Measurements from ENCODE around the gene IQCC.

IQCC gene

GRCh38 chr1:32232558-32233304 is 27.3 kb downstream of the IQCC start:
- H3K27me3 ChIP-seq (ENCODE audit: control insufficient read depth, insufficient read depth, low read length): no peaks in the 10 kb centered on the region
- H3K36me3 ChIP-seq (ENCODE audit: insufficient read depth, low read length): peaks cover 36% of the 10 kb centered on the region
- H3K4me1 ChIP-seq (ENCODE audit: control insufficient read depth, insufficient read depth, low read length): peaks cover 21% of the 10 kb centered on the region
- no peak overlapping the region for H3K9ac ChIP-seq (ENCODE audit: low read depth, low read length)
- H3K4me2 ChIP-seq (ENCODE audit: low read length): no peak overlapping the region
- H3K4me3 ChIP-seq (ENCODE audit: low read length): no peak overlapping the region
- H3K9me3 ChIP-seq (replicated peaks; ENCODE audit: low read length): no peaks in the 10 kb centered on the region

GRCh38 chr1:32234792-32235191 is 29.3 kb downstream of the IQCC start:
- H3K9me3 ChIP-seq (replicated peaks; ENCODE audit: low read length): no peaks in the 10 kb centered on the region
- H3K36me3 ChIP-seq (ENCODE audit: insufficient read depth, low read length): peaks cover 19% of the 10 kb centered on the region
- no peak overlapping the region for H3K9ac ChIP-seq (ENCODE audit: low read depth, low read length)
- no peak overlapping the region for H3K4me3 ChIP-seq (ENCODE audit: low read length)
- no peaks in the 10 kb centered on the region for H3K27me3 ChIP-seq (ENCODE audit: control insufficient read depth, insufficient read depth, low read length)
- peaks cover 21% of the 10 kb centered on the region for H3K4me1 ChIP-seq (ENCODE audit: control insufficient read depth, insufficient read depth, low read length)
- no peak overlapping the region for H3K4me2 ChIP-seq (ENCODE audit: low read length)

- Histone ChIP-seq H3K9ac (ENCODE audit: low read depth, low read length) (no peak overlapping the region), H3K27me3 (ENCODE audit: control insufficient read depth, insufficient read depth, low read length) (no peaks in the 10 kb centered on the region), H3K9me3 (replicated peaks; ENCODE audit: low read length) (no peaks in the 10 kb centered on the region), H3K4me3 (ENCODE audit: low read length) (no peak overlapping the region), H3K36me3 (ENCODE audit: insufficient read depth, low read length) (peaks cover under 1% of the 10 kb centered on the region), H3K4me2 (ENCODE audit: low read length) (no peak overlapping the region), H3K4me1 (ENCODE audit: control insufficient read depth, insufficient read depth, low read length) (peaks cover 42% of the 10 kb centered on the region)
Measured at GRCh38 chr1:32239337-32239736, 33.9 kb downstream of the IQCC start.

- peak overlapping the region; percentile 68 for H3K4me3 ChIP-seq (ENCODE audit: low read length)
Measured at GRCh38 chr1:32239790-32240139, 34.3 kb downstream of the IQCC start.

GRCh38 chr1:32240140-32240951 is 34.9 kb downstream of the IQCC start:
- Histone ChIP-seq H3K4me1 (ENCODE audit: control insufficient read depth, insufficient read depth, low read length) (peaks cover 34% of the 10 kb centered on the region), H3K9ac (ENCODE audit: low read depth, low read length) (peak overlapping the region; percentile 56)

More at GRCh38 chr1:32239790-32240139, 34.3 kb downstream of the IQCC start:
- peak overlapping the region; percentile 94 for H3K4me2 ChIP-seq (ENCODE audit: low read length)
- no peaks in the 10 kb centered on the region for H3K9me3 ChIP-seq (replicated peaks; ENCODE audit: low read length)
- no peak overlapping the region for H3K9ac ChIP-seq (ENCODE audit: low read depth, low read length)
- peaks cover 40% of the 10 kb centered on the region for H3K4me1 ChIP-seq (ENCODE audit: control insufficient read depth, insufficient read depth, low read length)
- no peaks in the 10 kb centered on the region for H3K36me3 ChIP-seq (ENCODE audit: insufficient read depth, low read length)
- H3K27me3 ChIP-seq (ENCODE audit: control insufficient read depth, insufficient read depth, low read length): no peaks in the 10 kb centered on the region

GRCh38 chr1:32241001-32241763 is 35.7 kb downstream of the IQCC start:
- H3K4me3 ChIP-seq (ENCODE audit: low read length): peak overlapping the region; percentile 68
- H3K9ac ChIP-seq (ENCODE audit: low read depth, low read length): peak overlapping the region; percentile 56

More at GRCh38 chr1:32240140-32240951, 34.9 kb downstream of the IQCC start:
- peak overlapping the region; percentile 94 for H3K4me2 ChIP-seq (ENCODE audit: low read length)
- no peaks in the 10 kb centered on the region for H3K36me3 ChIP-seq (ENCODE audit: insufficient read depth, low read length)
- H3K27me3 ChIP-seq (ENCODE audit: control insufficient read depth, insufficient read depth, low read length): no peaks in the 10 kb centered on the region
- peak overlapping the region; percentile 68 for H3K4me3 ChIP-seq (ENCODE audit: low read length)
- no peaks in the 10 kb centered on the region for H3K9me3 ChIP-seq (replicated peaks; ENCODE audit: low read length)

GRCh38 chr1:32242341-32242851 is 36.9 kb downstream of the IQCC start:
- H3K9ac ChIP-seq (ENCODE audit: low read depth, low read length): no peak overlapping the region
- H3K4me2 ChIP-seq (ENCODE audit: low read length): peak overlapping the region; percentile 32
- no peaks in the 10 kb centered on the region for H3K27me3 ChIP-seq (ENCODE audit: control insufficient read depth, insufficient read depth, low read length)
- H3K9me3 ChIP-seq (replicated peaks; ENCODE audit: low read length): no peaks in the 10 kb centered on the region
- H3K36me3 ChIP-seq (ENCODE audit: insufficient read depth, low read length): no peaks in the 10 kb centered on the region
- peaks cover 30% of the 10 kb centered on the region for H3K4me1 ChIP-seq (ENCODE audit: control insufficient read depth, insufficient read depth, low read length)
- no peak overlapping the region for H3K4me3 ChIP-seq (ENCODE audit: low read length)

More at GRCh38 chr1:32241001-32241763, 35.7 kb downstream of the IQCC start:
- peaks cover 29% of the 10 kb centered on the region for H3K4me1 ChIP-seq (ENCODE audit: control insufficient read depth, insufficient read depth, low read length)
- no peaks in the 10 kb centered on the region for H3K36me3 ChIP-seq (ENCODE audit: insufficient read depth, low read length)
- H3K27me3 ChIP-seq (ENCODE audit: control insufficient read depth, insufficient read depth, low read length): no peaks in the 10 kb centered on the region
- H3K9me3 ChIP-seq (replicated peaks; ENCODE audit: low read length): no peaks in the 10 kb centered on the region
- peak overlapping the region; percentile 94 for H3K4me2 ChIP-seq (ENCODE audit: low read length)

GRCh38 chr1:32246888-32247273 is 41.4 kb downstream of the IQCC start, which contains the start of gene FAM167B:
Gene FAM167B, plus strand, starts transcription at chr1:32247222. Its CDS starts 200 bp downstream, at chr1:32247422.
- no peaks in the 10 kb centered on the region for H3K9me3 ChIP-seq (replicated peaks; ENCODE audit: low read length)
- H3K4me2 ChIP-seq (ENCODE audit: low read length): no peak within 1 kb of the TSS
- no peak within 1 kb of the TSS for H3K4me3 ChIP-seq (ENCODE audit: low read length)
- no peaks in the 10 kb centered on the region for H3K27me3 ChIP-seq (ENCODE audit: control insufficient read depth, insufficient read depth, low read length)
- no peaks in the 10 kb centered on the region for H3K36me3 ChIP-seq (ENCODE audit: insufficient read depth, low read length)
- H3K9ac ChIP-seq (ENCODE audit: low read depth, low read length): no peak within 1 kb of the TSS
- H3K4me1 ChIP-seq (ENCODE audit: control insufficient read depth, insufficient read depth, low read length): peaks cover 20% of the 10 kb centered on the region

- H3K4me3 ChIP-seq (ENCODE audit: low read length): no peak overlapping the region
- no peak overlapping the region for H3K4me2 ChIP-seq (ENCODE audit: low read length)
- H3K9me3 ChIP-seq (replicated peaks; ENCODE audit: low read length): no peaks in the 10 kb centered on the region
- no peaks in the 10 kb centered on the region for H3K36me3 ChIP-seq (ENCODE audit: insufficient read depth, low read length)
- H3K27me3 ChIP-seq (ENCODE audit: control insufficient read depth, insufficient read depth, low read length): peaks cover 2% of the 10 kb centered on the region
- no peak overlapping the region for H3K9ac ChIP-seq (ENCODE audit: low read depth, low read length)
- H3K4me1 ChIP-seq (ENCODE audit: control insufficient read depth, insufficient read depth, low read length): peaks cover 19% of the 10 kb centered on the region
Measured at GRCh38 chr1:32247452-32247851, 42.0 kb downstream of the IQCC start.

- Histone ChIP-seq H3K4me2 (ENCODE audit: low read length) (peak overlapping the region; percentile 60), H3K27me3 (ENCODE audit: control insufficient read depth, insufficient read depth, low read length) (peaks cover 6% of the 10 kb centered on the region), H3K9me3 (replicated peaks; ENCODE audit: low read length) (no peaks in the 10 kb centered on the region), H3K4me3 (ENCODE audit: low read length) (no peak overlapping the region), H3K4me1 (ENCODE audit: control insufficient read depth, insufficient read depth, low read length) (peaks cover 16% of the 10 kb centered on the region), H3K36me3 (ENCODE audit: insufficient read depth, low read length) (no peaks in the 10 kb centered on the region), H3K9ac (ENCODE audit: low read depth, low read length) (no peak overlapping the region)
Measured at GRCh38 chr1:32247983-32248889, 42.8 kb downstream of the IQCC start.
